DOHH2 (cell line): ENCODE measurements around the gene COPZ1.

ENCODE experiments used
- H3F3A ChIP-seq: fragments of 200-600 bp; sonication (generic), shearing (Covaris generic); 2 replicates; pipeline ENCODE4 v1.6.0; 2016; ENCODE audit warnings: antibody characterized with exemption, mild to moderate bottlenecking; ENCODE audit not compliant: control insufficient read depth, insufficient read depth
- H3K27ac ChIP-seq: fragments of 200-600 bp; sonication (generic); 2 replicates; pipeline ENCODE4 v1.5.1; 2014; ENCODE audit warnings: low read depth, mild to moderate bottlenecking, low read length, moderate library complexity
- H3K27me3 ChIP-seq: fragments of 200-600 bp; sonication (generic); 2 replicates; pipeline ENCODE4 v1.6.1; 2014; ENCODE audit warnings: mild to moderate bottlenecking, low read length, mixed read lengths; ENCODE audit not compliant: control insufficient read depth
- H3K36me3 ChIP-seq: fragments of 200-600 bp; sonication (generic); 2 replicates; pipeline ENCODE4 v1.6.1; 2014; ENCODE audit warnings: mild to moderate bottlenecking, low read length, moderate library complexity, mixed read lengths; ENCODE audit not compliant: control insufficient read depth
- H3K4me1 ChIP-seq: fragments of 200-600 bp; sonication (generic); 2 replicates; pipeline ENCODE4 v1.6.1; 2014; ENCODE audit warnings: mild to moderate bottlenecking, low read length, mixed read lengths; ENCODE audit not compliant: control insufficient read depth
- H3K4me2 ChIP-seq: fragments of 200-600 bp; sonication (generic); 2 replicates; pipeline ENCODE4 v1.6.0; 2014; ENCODE audit warnings: mild to moderate bottlenecking, low read length, moderate library complexity
- H3K4me3 ChIP-seq: fragments of 200-600 bp; sonication (generic); 2 replicates; pipeline ENCODE4 v1.5.1; 2014; ENCODE audit warnings: mild to moderate bottlenecking, low read length, mixed read lengths
- H3K79me2 ChIP-seq: fragments of 200-600 bp; sonication (generic); 2 replicates; pipeline ENCODE4 v1.6.1; 2014; ENCODE audit warnings: mild to moderate bottlenecking, low read length, mixed read lengths; ENCODE audit not compliant: control insufficient read depth
- H3K9me2 ChIP-seq: fragments of 200-600 bp; sonication (generic); replicated peaks from 2 replicates; pipeline ENCODE4 v1.6.1; 2014; ENCODE audit warnings: mild to moderate bottlenecking, low read length, mixed read lengths; ENCODE audit not compliant: control insufficient read depth
- H3K9me3 ChIP-seq: fragments of 200-600 bp; sonication (generic); 2 replicates; pipeline ENCODE4 v1.6.1; 2014; ENCODE audit warnings: antibody characterized with exemption, low read length, mixed read lengths; ENCODE audit not compliant: control insufficient read depth, insufficient read depth
- H4K20me1 ChIP-seq: fragments of 200-600 bp; sonication (generic); 2 replicates; pipeline ENCODE4 v1.6.0; 2014; ENCODE audit warnings: low read depth, mild to moderate bottlenecking, antibody characterized with exemption, low read length, moderate library complexity; ENCODE audit not compliant: control insufficient read depth, insufficient read depth
- CTCF ChIP-seq: fragments of 200-600 bp; sonication (generic); IDR thresholded peaks from one replicate; pipeline ENCODE4 v1.5.1; 2014; ENCODE audit warnings: antibody characterized with exemption, mild to moderate bottlenecking, low read depth, low read length; ENCODE audit not compliant: poor library complexity, severe bottlenecking
- EZH2phosphoT487 ChIP-seq: fragments of 200-600 bp; sonication (generic); IDR thresholded peaks from 2 replicates; pipeline ENCODE4 v1.6.1; 2017; ENCODE audit warnings: borderline replicate concordance, mild to moderate bottlenecking, antibody characterized with exemption, low read length, moderate library complexity, mixed read lengths

Gene COPZ1

GRCh38 chr12:54324617-54325441, at the start of gene COPZ1:
Gene COPZ1 (plus strand): TSS chr12:54325131. CDS start chr12:54325164, 33 bp downstream.
- H3K9me3 ChIP-seq = no peaks in the 10 kb centered on the region
- no peak within 1 kb of the TSS for H3K27ac ChIP-seq
- H3K36me3 ChIP-seq = peaks cover 7% of the 10 kb centered on the region
- no peaks in the 10 kb centered on the region for H3K27me3 ChIP-seq
- H4K20me1 ChIP-seq = no peaks in the 10 kb centered on the region
- H3K79me2 ChIP-seq = peaks cover 18% of the 10 kb centered on the region
- H3F3A ChIP-seq = no peaks in the 10 kb centered on the region
- H3K4me1 ChIP-seq = peaks cover 6% of the 10 kb centered on the region
- peak within 1 kb of the TSS; percentile 85 for H3K4me3 ChIP-seq
- H3K4me2 ChIP-seq = peak within 1 kb of the TSS; percentile 80
- no peaks in the 10 kb centered on the region for H3K9me2 ChIP-seq
- TF ChIP-seq CTCF = peak; percentile 97
- no peak for TF ChIP-seq EZH2phosphoT487

GRCh38 chr12:54276368-54276767, 48.6 kb upstream of the COPZ1 start:
- H3K27me3 ChIP-seq = no peaks in the 10 kb centered on the region
- H3K4me3 ChIP-seq = no peak overlapping the region
- TF ChIP-seq CTCF (no peak), EZH2phosphoT487 (no peak)
- H3K36me3 ChIP-seq = peaks cover 85% of the 10 kb centered on the region
- peaks cover 89% of the 10 kb centered on the region for H3K79me2 ChIP-seq
- peaks cover 15% of the 10 kb centered on the region; the same call in 1 of the 2 replicates for H4K20me1 ChIP-seq
- peaks cover 52% of the 10 kb centered on the region for H3F3A ChIP-seq
- no peaks in the 10 kb centered on the region for H3K9me3 ChIP-seq
- H3K4me2 ChIP-seq = 0 out of 2 replicates have a peak overlapping the region, but pooled peaks have one; percentile 11
- H3K4me1 ChIP-seq = peaks cover 24% of the 10 kb centered on the region
- H3K27ac ChIP-seq = no peak overlapping the region
- H3K9me2 ChIP-seq = no peaks in the 10 kb centered on the region

GRCh38 chr12:54277823-54278276, 47.1 kb upstream of the COPZ1 start:
- Histone ChIP-seq H3K9me3 (no peaks in the 10 kb centered on the region), H3K9me2 (no peaks in the 10 kb centered on the region), H3K4me2 (peak overlapping the region; percentile 93), H3K79me2 (peaks cover 94% of the 10 kb centered on the region), H3K4me3 (peak overlapping the region; percentile 96), H3K4me1 (peaks cover 38% of the 10 kb centered on the region), H3K36me3 (peaks cover 86% of the 10 kb centered on the region), H4K20me1 (peaks cover 23% of the 10 kb centered on the region), H3F3A (peaks cover 53% of the 10 kb centered on the region), H3K27ac (peak overlapping the region; percentile 93), H3K27me3 (no peaks in the 10 kb centered on the region)
- TF ChIP-seq EZH2phosphoT487 (no peak), CTCF (no peak)
